ENCODE results near the gene MSH3.

GRCh38 chr5:80864109-80864508 is 209.7 kb downstream of the MSH3 start:
- TF ChIP-seq, protein P1, sequence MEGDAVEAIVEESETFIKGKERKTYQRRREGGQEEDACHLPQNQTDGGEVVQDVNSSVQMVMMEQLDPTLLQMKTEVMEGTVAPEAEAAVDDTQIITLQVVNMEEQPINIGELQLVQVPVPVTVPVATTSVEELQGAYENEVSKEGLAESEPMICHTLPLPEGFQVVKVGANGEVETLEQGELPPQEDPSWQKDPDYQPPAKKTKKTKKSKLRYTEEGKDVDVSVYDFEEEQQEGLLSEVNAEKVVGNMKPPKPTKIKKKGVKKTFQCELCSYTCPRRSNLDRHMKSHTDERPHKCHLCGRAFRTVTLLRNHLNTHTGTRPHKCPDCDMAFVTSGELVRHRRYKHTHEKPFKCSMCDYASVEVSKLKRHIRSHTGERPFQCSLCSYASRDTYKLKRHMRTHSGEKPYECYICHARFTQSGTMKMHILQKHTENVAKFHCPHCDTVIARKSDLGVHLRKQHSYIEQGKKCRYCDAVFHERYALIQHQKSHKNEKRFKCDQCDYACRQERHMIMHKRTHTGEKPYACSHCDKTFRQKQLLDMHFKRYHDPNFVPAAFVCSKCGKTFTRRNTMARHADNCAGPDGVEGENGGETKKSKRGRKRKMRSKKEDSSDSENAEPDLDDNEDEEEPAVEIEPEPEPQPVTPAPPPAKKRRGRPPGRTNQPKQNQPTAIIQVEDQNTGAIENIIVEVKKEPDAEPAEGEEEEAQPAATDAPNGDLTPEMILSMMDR (IDR thresholded peaks at IDR 0.05) = no peak
- TF ChIP-seq POLR2AphosphoS5 (IDR thresholded peaks at IDR 0.05) = no peak
- no peak for TF ChIP-seq POLR2A (IDR thresholded peaks at IDR 0.05)

Measured in prostate gland (tissue), 2 donors.